Skin epidermis (tissue), 12 donors: ENCODE results near the gene NAT8.
"Not testable (repeated sequence)": the region's sequence is repeated elsewhere in the genome, so short reads cannot be mapped to it uniquely, and the experiment has no call there.

ENCODE experiments used
- H3K27ac ChIP-seq, 21 experiments: fragments of 200-600 bp; sonication (generic) in 11 of 21; one replicate each; pipeline ENCODE4 v1.5.0; 2020; ENCODE audit warnings: mild to moderate bottlenecking in 3 of 21, inconsistent platforms in 2 of 21, moderate library complexity in 2 of 21
- H3K4me3 ChIP-seq, 7 experiments: fragments of 200-600 bp; sonication (generic) in 2 of 7; one replicate each; pipeline ENCODE4 v1.5.0; 2020; ENCODE audit warnings: inconsistent platforms in 2 of 7, mild to moderate bottlenecking in 2 of 7, moderate library complexity in 1 of 7

The NAT8 gene

GRCh38 chr2:73640511-73640911 lies 1.7 kb downstream of the NAT8 start:
- Histone ChIP-seq H3K4me3 (no peak overlapping the region), H3K27ac (peak overlapping the region in 1 of 21 experiments; percentile 16)

GRCh38 chr2:73638429-73638828 lies 3.8 kb downstream of the NAT8 start:
- H3K4me3 ChIP-seq = no peak overlapping the region
- H3K27ac ChIP-seq = no peak overlapping the region

- H3K4me3 ChIP-seq, H3K27ac ChIP-seq: not testable (repeated sequence)
These were observed 5.2 kb downstream of the NAT8 start for GRCh38 chr2:73636977-73637376.

- H3K4me3 ChIP-seq, H3K27ac ChIP-seq: not testable (repeated sequence)
These were observed 11.5 kb downstream of the NAT8 start for GRCh38 chr2:73630662-73631266.

- H3K4me3 ChIP-seq, H3K27ac ChIP-seq: not testable (repeated sequence)
These were observed 13.7 kb downstream of the NAT8 start for GRCh38 chr2:73628493-73628892.

GRCh38 chr2:73626237-73626636 lies 16.0 kb downstream of the NAT8 start:
- not testable (repeated sequence) for H3K4me3 ChIP-seq

GRCh38 chr2:73624625-73625024 lies 17.6 kb downstream of the NAT8 start:
- H3K4me3 ChIP-seq, H3K27ac ChIP-seq: not testable (repeated sequence)

More at GRCh38 chr2:73626237-73626636, 16.0 kb downstream of the NAT8 start:
- not testable (repeated sequence) for H3K27ac ChIP-seq

- H3K4me3 ChIP-seq, H3K27ac ChIP-seq: not testable (repeated sequence)
These were observed 18.2 kb downstream of the NAT8 start for GRCh38 chr2:73624036-73624435.

GRCh38 chr2:73619925-73620324 lies 22.3 kb downstream of the NAT8 start:
- H3K4me3 ChIP-seq, H3K27ac ChIP-seq: not testable (repeated sequence)

GRCh38 chr2:73614997-73615396 lies 27.2 kb downstream of the NAT8 start:
- Histone ChIP-seq H3K4me3 (no peak overlapping the region), H3K27ac (no peak overlapping the region)

- no peak overlapping the region for H3K27ac ChIP-seq
These were observed 28.1 kb downstream of the NAT8 start for GRCh38 chr2:73614105-73614504.

GRCh38 chr2:73611867-73612266 lies 30.4 kb downstream of the NAT8 start:
- no peak overlapping the region for H3K27ac ChIP-seq
- no peak overlapping the region for H3K4me3 ChIP-seq

More at GRCh38 chr2:73614105-73614504, 28.1 kb downstream of the NAT8 start:
- no peak overlapping the region for H3K4me3 ChIP-seq

GRCh38 chr2:73611193-73611592 lies 31.0 kb downstream of the NAT8 start:
- H3K4me3 ChIP-seq = no peak overlapping the region

GRCh38 chr2:73610111-73610510 lies 32.1 kb downstream of the NAT8 start:
- H3K4me3 ChIP-seq = no peak overlapping the region
- no peak overlapping the region for H3K27ac ChIP-seq

More at GRCh38 chr2:73611193-73611592, 31.0 kb downstream of the NAT8 start:
- H3K27ac ChIP-seq = no peak overlapping the region

GRCh38 chr2:73604589-73604988 lies 37.6 kb downstream of the NAT8 start:
- not testable (repeated sequence) for H3K27ac ChIP-seq, H3K4me3 ChIP-seq

- not testable (repeated sequence) for H3K4me3 ChIP-seq
These were observed 39.1 kb downstream of the NAT8 start for GRCh38 chr2:73603099-73603588.

GRCh38 chr2:73601780-73602179 lies 40.4 kb downstream of the NAT8 start:
- no peak overlapping the region for H3K27ac ChIP-seq
- H3K4me3 ChIP-seq = no peak overlapping the region

More at GRCh38 chr2:73603099-73603588, 39.1 kb downstream of the NAT8 start:
- H3K27ac ChIP-seq = not testable (repeated sequence)

GRCh38 chr2:73594251-73594650 lies 48.0 kb downstream of the NAT8 start:
- Histone ChIP-seq H3K27ac (no peak overlapping the region), H3K4me3 (no peak overlapping the region)

GRCh38 chr2:73593680-73594079 lies 48.5 kb downstream of the NAT8 start:
- Histone ChIP-seq H3K27ac (no peak overlapping the region), H3K4me3 (no peak overlapping the region)
